ENCODE measurements around the gene CCDC149. TPM values are rescaled to one million over a fixed set of nuclear protein-coding genes. Genes with fewer than 3 reads are reported as not detected.

Gene CCDC149
- total and polyA plus RNA-seq, 2 of the 4 experiments (the other 2 are of a cell fraction): 6.7 to 7.0 TPM

DNA sequence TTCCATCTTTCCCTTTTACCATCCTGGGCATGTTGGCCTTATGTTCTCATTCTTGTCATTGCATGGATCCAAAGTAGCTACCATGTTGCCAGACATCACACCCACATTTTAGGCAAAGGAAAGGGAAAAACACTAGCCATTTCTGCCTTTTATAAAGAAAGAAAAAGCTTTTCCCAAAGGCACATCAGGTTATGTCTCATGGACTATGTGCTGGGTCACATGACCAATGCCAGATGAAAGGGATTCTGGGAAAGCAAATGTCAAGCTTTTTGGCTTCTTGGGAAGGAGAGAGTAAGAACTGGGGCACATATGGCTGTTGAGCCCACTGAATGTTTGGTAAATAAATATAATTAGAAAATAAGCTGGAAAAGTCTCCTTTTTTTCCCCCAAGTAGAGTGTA, 121.8 kb downstream of the CCDC149 start:
- intact Hi-C loops (cut with micrococcal nuclease): loop anchor here (10.0 kb wide), 1 partner anchor 316 kb away; no protein-coding TSS in a partner anchor

More for the DNA sequence above, 121.8 kb downstream of the CCDC149 start:
- in situ Hi-C loops (cut with MboI; ENCODE audit: low sequenced_read_pairs) (no loop called here), dilution Hi-C loops (cut with HindIII; ENCODE audit: low sequenced_read_pairs, unreplicated experiment) (no loop called here)
- no peak overlapping the region for H3K4me3 ChIP-seq (ENCODE audit: insufficient read depth, low read depth, low read length)
- no peak overlapping the region for H2BK15ac ChIP-seq (ENCODE audit: low read depth, low read length)
- no peak overlapping the region for H2BK120ac ChIP-seq (ENCODE audit: low read depth, low read length)
- H2AFZ ChIP-seq (replicated peaks; ENCODE audit: low read length, poor library complexity): no peak overlapping the region
- no peak overlapping the region for H2AK9ac ChIP-seq (replicated peaks; ENCODE audit: low read depth, low read length, poor library complexity)
- H3K27me3 ChIP-seq (ENCODE audit: control insufficient read depth, insufficient read depth, low read length): no peaks in the 10 kb centered on the region
- no peak for TF ChIP-seq MAZ (IDR thresholded peaks at IDR 0.05; ENCODE audit: borderline replicate concordance, low read depth, low read length)
- TF ChIP-seq CEBPB (IDR thresholded peaks at IDR 0.05; ENCODE audit: low read depth, low read length): no peak
- TF ChIP-seq CHD1 (IDR thresholded peaks at IDR 0.05; ENCODE audit: low read depth, low read length): no peak
- TF ChIP-seq MAFK (IDR thresholded peaks at IDR 0.05; ENCODE audit: low read depth, low read length): no peak
- no peak for TF ChIP-seq SMC3 (IDR thresholded peaks at IDR 0.05; ENCODE audit: low read depth, low read length)
- no peak for TF ChIP-seq RAD21 (IDR thresholded peaks at IDR 0.05; ENCODE audit: low read length)
- no peak for TF ChIP-seq USF2 (IDR thresholded peaks at IDR 0.05; ENCODE audit: low read depth, low read length)
- TF ChIP-seq CTCF (conservative IDR thresholded peaks at IDR 0.05; ENCODE audit: low read depth, low read length): no peak
- no peak for TF ChIP-seq POLR2A (IDR thresholded peaks at IDR 0.05; ENCODE audit: low read depth, low read length)
- no peak for TF ChIP-seq NFE2L2 (IDR thresholded peaks at IDR 0.05; ENCODE audit: low read depth, low read length)
- TF ChIP-seq MXI1 (IDR thresholded peaks at IDR 0.05; ENCODE audit: borderline replicate concordance, low read depth, low read length): no peak
- no peak for TF ChIP-seq BHLHE40 (IDR thresholded peaks at IDR 0.05; ENCODE audit: low read depth, low read length)
- TF ChIP-seq ELK1 (IDR thresholded peaks at IDR 0.05; ENCODE audit: borderline replicate concordance, low read depth, low read length): no peak
- H3K9me3 ChIP-seq (ENCODE audit: control insufficient read depth, insufficient read depth, low read length): no peaks in the 10 kb centered on the region; the same call in 1 of the 2 replicates
- ATAC-seq (ENCODE audit: low read depth) (no peak), DNase-seq (no peak)
- no peak overlapping the region for H3K56ac ChIP-seq (ENCODE audit: extremely low read depth, insufficient read depth, low read length)
- ChIA-PET POLR2A (ENCODE audit: unreplicated experiment) (interaction anchor here (0.6 kb wide), 1 partner anchor 80 kb away, joined by 3 read pairs; no protein-coding TSS in a partner anchor), CTCF (no interaction called here)
- no peaks in the 10 kb centered on the region for H3K79me1 ChIP-seq (ENCODE audit: low read depth in 1 of 2, low read length in 2 of 2)
- no peak overlapping the region for H4K91ac ChIP-seq (ENCODE audit: insufficient read depth, low read depth, low read length)
- peaks cover 9% of the 10 kb centered on the region for H3K4me1 ChIP-seq (ENCODE audit: control insufficient read depth, insufficient read depth, low read length)
- H3K36me3 ChIP-seq (ENCODE audit: control insufficient read depth, insufficient read depth, low read length): no peaks in the 10 kb centered on the region
- no peak overlapping the region for H2BK20ac ChIP-seq (ENCODE audit: low read depth, low read length)
- H2BK5ac ChIP-seq (ENCODE audit: low read depth, low read length, poor library complexity, severe bottlenecking): no peak overlapping the region
- H3K9ac ChIP-seq (ENCODE audit: low read depth, low read length): no peak overlapping the region
- no peak overlapping the region for H3K23ac ChIP-seq (ENCODE audit: low read depth, low read length)
- no TSS peak for BruUV-seq (replicated peaks)
- H3K4ac ChIP-seq (ENCODE audit: low read depth, low read length): no peak overlapping the region
- H4K5ac ChIP-seq (ENCODE audit: low read depth, low read length): no peak overlapping the region
- H2AK5ac ChIP-seq (ENCODE audit: low read depth, low read length): no peak overlapping the region
- H3K9me1 ChIP-seq (ENCODE audit: insufficient read depth, low read length): peaks cover 7% of the 10 kb centered on the region
- no peak overlapping the region for H3K4me2 ChIP-seq (ENCODE audit: low read depth, low read length)
- no peak overlapping the region for H4K8ac ChIP-seq (ENCODE audit: low read depth in 2 of 2, low read length in 2 of 2)
- H3K14ac ChIP-seq (replicated peaks; ENCODE audit: low read depth, low read length): no peak overlapping the region
- no peaks in the 10 kb centered on the region for H4K20me1 ChIP-seq (ENCODE audit: insufficient read depth, low read length)
- no peak overlapping the region for H3K27ac ChIP-seq (ENCODE audit: insufficient read depth, low read length)
- no peak overlapping the region for H3K18ac ChIP-seq (ENCODE audit: low read depth, low read length)

Measured in IMR-90 (cell line).